HG03439 (cell line): ENCODE data around the gene PLA2G2C.
"Not testable (repeated sequence)": the region's sequence is repeated elsewhere in the genome, so short reads cannot be mapped to it uniquely, and the experiment has no call there.

Experiments
- ATAC-seq: cut with Tn5 transposase; IDR thresholded peaks from one replicate; pipeline ENCODE4 v1.9.1; 2021; ENCODE audit warnings: mild to moderate bottlenecking, moderate library complexity; ENCODE audit not compliant: unreplicated experiment

PLA2G2C gene

GRCh38 chr1:20185834-20186782 is at the start of gene PLA2G2C, which contains the start of gene UBXN10:
TSS of gene PLA2G2C (minus strand) at chr1:20186518. CDS start at chr1:20177363, 9,155 bp downstream.
TSS of gene UBXN10 (plus strand) at chr1:20186096. CDS start at chr1:20190562, 4,466 bp downstream.
- ATAC-seq, result no peak

- no peak for ATAC-seq
Observed at GRCh38 chr1:20234788-20235535, 48.6 kb upstream of the PLA2G2C start.

GRCh38 chr1:20233866-20234265 is 47.5 kb upstream of the PLA2G2C start:
- ATAC-seq, result no peak

GRCh38 chr1:20233394-20233793 is 47.1 kb upstream of the PLA2G2C start:
- no peak for ATAC-seq

GRCh38 chr1:20232564-20232963 is 46.2 kb upstream of the PLA2G2C start:
- ATAC-seq, result not testable (repeated sequence)

GRCh38 chr1:20229171-20229570 is 42.9 kb upstream of the PLA2G2C start:
- no peak for ATAC-seq

- no peak for ATAC-seq
Observed at GRCh38 chr1:20228314-20228825, 42.1 kb upstream of the PLA2G2C start.

GRCh38 chr1:20227704-20228103 is 41.4 kb upstream of the PLA2G2C start:
- ATAC-seq, result no peak

- ATAC-seq, result no peak
Observed at GRCh38 chr1:20224546-20224945, 38.2 kb upstream of the PLA2G2C start.

- ATAC-seq, result no peak
Observed at GRCh38 chr1:20223551-20224419, 37.5 kb upstream of the PLA2G2C start.

GRCh38 chr1:20223106-20223505 is 36.8 kb upstream of the PLA2G2C start:
- no peak for ATAC-seq

GRCh38 chr1:20220036-20220435 is 33.7 kb upstream of the PLA2G2C start:
- no peak for ATAC-seq

GRCh38 chr1:20219053-20219452 is 32.7 kb upstream of the PLA2G2C start:
- not testable (repeated sequence) for ATAC-seq

- no peak for ATAC-seq
Observed at GRCh38 chr1:20216574-20216973, 30.3 kb upstream of the PLA2G2C start.

- no peak for ATAC-seq
Observed at GRCh38 chr1:20215716-20216115, 29.4 kb upstream of the PLA2G2C start.

GRCh38 chr1:20212685-20213331 is 26.5 kb upstream of the PLA2G2C start:
- ATAC-seq, result no peak

GRCh38 chr1:20212085-20212684 is 25.9 kb upstream of the PLA2G2C start:
- ATAC-seq, result no peak

GRCh38 chr1:20211511-20211931 is 25.2 kb upstream of the PLA2G2C start:
- ATAC-seq, result no peak

GRCh38 chr1:20210736-20211460 is 24.6 kb upstream of the PLA2G2C start:
- no peak for ATAC-seq
